ENCODE data around the gene CBFA2T2. TPM values are rescaled to one million over a fixed set of nuclear protein-coding genes. Genes with fewer than 3 reads are reported as not detected.

The CBFA2T2 gene
- total and polyA plus RNA-seq, 2 donors from 2014 or later: 5.5 to 17.3 TPM

DNA sequence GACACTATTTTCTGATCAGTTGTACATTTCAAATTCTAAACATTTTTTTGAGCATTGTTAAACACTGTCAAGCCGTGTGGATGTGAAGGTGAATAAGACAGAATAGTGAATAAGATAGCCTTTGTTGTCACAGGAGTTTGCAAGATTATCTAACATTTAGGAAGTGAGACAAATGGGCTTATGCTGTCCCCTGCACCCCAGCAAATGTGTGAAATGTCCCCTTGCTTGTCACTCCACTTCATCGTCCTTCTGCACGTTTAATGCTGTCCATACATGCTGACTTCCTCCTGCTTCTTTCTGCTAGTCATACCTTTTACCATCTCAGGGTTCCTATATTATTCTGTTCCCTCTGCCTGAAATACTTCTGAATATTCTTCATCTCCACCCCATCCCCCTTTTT is 62.6 kb downstream of the CBFA2T2 start:
- FAIRE-seq (no peak), DNase-seq (no peak)
- Histone ChIP-seq H3K36me3 (ENCODE audit: control insufficient read depth in 2 of 3, insufficient read depth in 3 of 3, low read length in 3 of 3) (no peaks in the 10 kb centered on the region), H3K9me3 (ENCODE audit: control insufficient read depth in 2 of 3, insufficient read depth in 1 of 3, low read length in 3 of 3) (no peaks in the 10 kb centered on the region), H3K4me3 (ENCODE audit: low read length in 3 of 3) (no peak overlapping the region), H3K9ac (ENCODE audit: low read length in 3 of 3) (no peak overlapping the region), H3K27me3 (ENCODE audit: control insufficient read depth, insufficient read depth, low read length) (no peaks in the 10 kb centered on the region), H3K4me1 (ENCODE audit: control insufficient read depth in 2 of 3, insufficient read depth in 2 of 3, low read depth in 1 of 3, low read length in 3 of 3) (peaks cover 0 to 5% (median 4%) of the 10 kb centered on the region in 3 donors), H3K27ac (ENCODE audit: low read depth in 2 of 2, low read length in 2 of 2) (no peak overlapping the region)
- intact Hi-C loops (cut with DNase I): no loop called here
- TF ChIP-seq, protein P1, sequence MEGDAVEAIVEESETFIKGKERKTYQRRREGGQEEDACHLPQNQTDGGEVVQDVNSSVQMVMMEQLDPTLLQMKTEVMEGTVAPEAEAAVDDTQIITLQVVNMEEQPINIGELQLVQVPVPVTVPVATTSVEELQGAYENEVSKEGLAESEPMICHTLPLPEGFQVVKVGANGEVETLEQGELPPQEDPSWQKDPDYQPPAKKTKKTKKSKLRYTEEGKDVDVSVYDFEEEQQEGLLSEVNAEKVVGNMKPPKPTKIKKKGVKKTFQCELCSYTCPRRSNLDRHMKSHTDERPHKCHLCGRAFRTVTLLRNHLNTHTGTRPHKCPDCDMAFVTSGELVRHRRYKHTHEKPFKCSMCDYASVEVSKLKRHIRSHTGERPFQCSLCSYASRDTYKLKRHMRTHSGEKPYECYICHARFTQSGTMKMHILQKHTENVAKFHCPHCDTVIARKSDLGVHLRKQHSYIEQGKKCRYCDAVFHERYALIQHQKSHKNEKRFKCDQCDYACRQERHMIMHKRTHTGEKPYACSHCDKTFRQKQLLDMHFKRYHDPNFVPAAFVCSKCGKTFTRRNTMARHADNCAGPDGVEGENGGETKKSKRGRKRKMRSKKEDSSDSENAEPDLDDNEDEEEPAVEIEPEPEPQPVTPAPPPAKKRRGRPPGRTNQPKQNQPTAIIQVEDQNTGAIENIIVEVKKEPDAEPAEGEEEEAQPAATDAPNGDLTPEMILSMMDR (IDR thresholded peaks at IDR 0.05; ENCODE audit: borderline replicate concordance, extremely low read depth, insufficient read depth): no peak

DNA sequence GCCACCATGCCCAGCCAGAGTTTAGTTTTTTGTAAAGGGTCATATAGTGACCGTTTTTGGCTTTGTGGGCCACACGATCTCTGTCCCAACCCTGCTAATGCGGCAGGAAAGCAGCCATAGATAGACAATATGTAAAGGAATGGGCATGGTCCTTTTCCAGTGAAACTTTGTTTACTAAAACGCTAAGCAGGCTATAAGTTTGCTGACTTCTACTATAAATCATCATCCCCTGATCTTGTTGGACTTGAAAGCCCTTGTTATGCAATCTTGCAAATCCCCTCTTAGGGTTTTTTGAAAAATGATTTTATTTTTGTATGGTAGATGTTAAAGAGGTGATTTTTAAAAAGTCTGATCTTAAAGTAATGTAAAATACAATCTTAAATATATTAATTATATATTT is 63.6 kb downstream of the CBFA2T2 start:
- no peaks in the 10 kb centered on the region for H3K36me3 ChIP-seq (ENCODE audit: control insufficient read depth in 2 of 3, insufficient read depth in 3 of 3, low read length in 3 of 3)
- no peak overlapping the region for H3K9ac ChIP-seq (ENCODE audit: low read length in 3 of 3)
- DNase-seq: no peak
- TF ChIP-seq, protein P1 (IDR thresholded peaks at IDR 0.05; ENCODE audit: borderline replicate concordance, extremely low read depth, insufficient read depth): no peak
- no peak overlapping the region for H3K4me3 ChIP-seq (ENCODE audit: low read length in 3 of 3)
- no peak overlapping the region for H3K27ac ChIP-seq (ENCODE audit: low read depth in 2 of 2, low read length in 2 of 2)
- no peaks in the 10 kb centered on the region for H3K27me3 ChIP-seq (ENCODE audit: control insufficient read depth, insufficient read depth, low read length)
- intact Hi-C loops (cut with DNase I): no loop called here
- FAIRE-seq: peak; percentile 45
- H3K9me3 ChIP-seq (ENCODE audit: control insufficient read depth in 2 of 3, insufficient read depth in 1 of 3, low read length in 3 of 3): no peaks in the 10 kb centered on the region
- peaks cover 0 to 5% (median 4%) of the 10 kb centered on the region in 3 donors for H3K4me1 ChIP-seq (ENCODE audit: control insufficient read depth in 2 of 3, insufficient read depth in 2 of 3, low read depth in 1 of 3, low read length in 3 of 3)

DNA sequence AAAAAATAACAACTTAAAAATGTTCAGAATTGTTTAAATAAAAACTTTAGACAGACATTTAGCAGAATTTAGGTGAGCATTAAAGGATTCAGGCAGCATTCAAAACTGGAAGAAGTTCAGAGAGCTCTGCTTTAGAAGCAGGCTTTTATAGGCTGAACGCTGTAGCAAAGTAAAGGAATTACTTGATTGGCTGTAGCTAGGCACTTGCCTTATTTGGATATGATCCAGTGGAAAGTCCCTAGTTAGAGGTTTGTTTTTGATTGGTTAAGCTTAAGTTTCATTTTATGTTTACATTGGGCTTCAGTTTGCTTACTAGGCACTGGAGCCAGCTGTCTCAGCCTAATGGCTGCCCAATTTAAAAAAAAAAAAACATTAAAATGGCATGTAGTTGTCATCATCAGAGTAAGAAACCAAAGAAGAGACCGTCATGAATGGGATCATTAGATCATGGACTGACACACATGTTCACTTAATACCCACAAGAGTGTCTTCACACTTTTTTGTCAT is 65.1 kb downstream of the CBFA2T2 start:
- Histone ChIP-seq H3K36me3 (ENCODE audit: control insufficient read depth in 2 of 3, insufficient read depth in 3 of 3, low read length in 3 of 3) (no peaks in the 10 kb centered on the region), H3K27me3 (ENCODE audit: control insufficient read depth, insufficient read depth, low read length) (no peaks in the 10 kb centered on the region), H3K9me3 (ENCODE audit: control insufficient read depth in 2 of 3, insufficient read depth in 1 of 3, low read length in 3 of 3) (no peaks in the 10 kb centered on the region), H3K4me3 (ENCODE audit: low read length in 3 of 3) (peak overlapping the region in 1 of 3 donors; percentile 3), H3K4me1 (ENCODE audit: control insufficient read depth in 2 of 3, insufficient read depth in 2 of 3, low read depth in 1 of 3, low read length in 3 of 3) (peaks cover 0 to 5% (median 4%) of the 10 kb centered on the region in 3 donors), H3K27ac (ENCODE audit: low read depth in 2 of 2, low read length in 2 of 2) (peak overlapping the region in 1 of 2 donors; percentile 5), H3K9ac (ENCODE audit: low read length in 3 of 3) (no peak overlapping the region)
- TF ChIP-seq, protein P1 (IDR thresholded peaks at IDR 0.05; ENCODE audit: borderline replicate concordance, extremely low read depth, insufficient read depth): no peak
- intact Hi-C loops (cut with DNase I): no loop called here
- peak in 3 of 5 donors; percentile 33 to 95 (median 93) for DNase-seq
- FAIRE-seq: peak; percentile 96

DNA sequence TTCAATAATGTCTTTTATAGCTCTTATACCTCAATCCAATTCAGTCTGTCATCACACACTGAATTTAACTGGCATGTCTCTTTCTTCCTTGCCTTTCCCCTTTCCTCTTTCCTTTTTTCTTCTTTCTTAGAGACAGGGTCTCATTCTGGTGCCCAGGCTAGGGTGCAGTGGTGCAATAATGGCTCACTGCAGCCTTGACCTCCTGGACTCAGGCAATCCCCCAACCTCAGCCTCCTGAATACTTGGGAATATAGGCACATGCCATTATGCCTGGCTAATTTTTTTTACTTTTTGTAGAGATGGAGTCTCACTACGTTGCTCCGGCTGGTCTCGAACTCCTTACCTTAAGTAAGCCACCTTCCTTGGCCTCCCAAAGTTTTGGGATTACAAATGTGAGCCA is 65.9 kb downstream of the CBFA2T2 start:
- Histone ChIP-seq H3K4me3 (ENCODE audit: low read length in 3 of 3) (no peak overlapping the region), H3K9me3 (ENCODE audit: control insufficient read depth in 2 of 3, insufficient read depth in 1 of 3, low read length in 3 of 3) (no peaks in the 10 kb centered on the region), H3K27ac (ENCODE audit: low read depth in 2 of 2, low read length in 2 of 2) (no peak overlapping the region), H3K9ac (ENCODE audit: low read length in 3 of 3) (no peak overlapping the region), H3K27me3 (ENCODE audit: control insufficient read depth, insufficient read depth, low read length) (no peaks in the 10 kb centered on the region), H3K4me1 (ENCODE audit: control insufficient read depth in 2 of 3, insufficient read depth in 2 of 3, low read depth in 1 of 3, low read length in 3 of 3) (peaks cover 0 to 5% (median 4%) of the 10 kb centered on the region in 3 donors), H3K36me3 (ENCODE audit: control insufficient read depth in 2 of 3, insufficient read depth in 3 of 3, low read length in 3 of 3) (no peaks in the 10 kb centered on the region)
- DNase-seq (no peak), FAIRE-seq (no peak)
- TF ChIP-seq, protein P1 (IDR thresholded peaks at IDR 0.05; ENCODE audit: borderline replicate concordance, extremely low read depth, insufficient read depth): no peak
- intact Hi-C loops (cut with DNase I): no loop called here

All from kidney (tissue), 14 donors.